Measurements from ENCODE around the gene ME3.

ME3 gene

GRCh38 chr11:86692317-86692716 is 19.9 kb upstream of the ME3 start:
- Histone ChIP-seq H3K27me3 (replicated peaks) (no peaks in the 10 kb centered on the region), H3K27ac (peak overlapping the region; percentile 4), H3K4me3 (ENCODE audit: low read depth, low read length) (no peak overlapping the region), H3K36me3 (replicated peaks) (no peaks in the 10 kb centered on the region)
- no peak for TF ChIP-seq CTCF (IDR thresholded peaks at IDR 0.05; ENCODE audit: low read depth, low read length, missing control alignments)
- DNase-seq: no peak
- in situ Hi-C loops (cut with HindIII; ENCODE audit: low pct_ligation_motif_present, low sequenced_read_pairs): no loop called here

- no peaks in the 10 kb centered on the region for H3K27me3 ChIP-seq (replicated peaks)
- H3K27ac ChIP-seq: peak overlapping the region; percentile 71
- no peak for TF ChIP-seq CTCF (IDR thresholded peaks at IDR 0.05; ENCODE audit: low read depth, low read length, missing control alignments)
- no peaks in the 10 kb centered on the region for H3K36me3 ChIP-seq (replicated peaks)
- in situ Hi-C loops (cut with HindIII; ENCODE audit: low pct_ligation_motif_present, low sequenced_read_pairs): no loop called here
- no peak overlapping the region for H3K4me3 ChIP-seq (ENCODE audit: low read depth, low read length)
- DNase-seq: peak; percentile 81
Observed at GRCh38 chr11:86688398-86689179, 16.2 kb upstream of the ME3 start.

- DNase-seq: no peak
- in situ Hi-C loops (cut with HindIII; ENCODE audit: low pct_ligation_motif_present, low sequenced_read_pairs): no loop called here
- Histone ChIP-seq H3K4me3 (ENCODE audit: low read depth, low read length) (no peak overlapping the region), H3K27me3 (replicated peaks) (no peaks in the 10 kb centered on the region), H3K27ac (peak overlapping the region; percentile 71), H3K36me3 (replicated peaks) (no peaks in the 10 kb centered on the region)
- no peak for TF ChIP-seq CTCF (IDR thresholded peaks at IDR 0.05; ENCODE audit: low read depth, low read length, missing control alignments)
Observed at GRCh38 chr11:86687185-86687778, 14.9 kb upstream of the ME3 start.

GRCh38 chr11:86686531-86686930 is 14.1 kb upstream of the ME3 start:
- DNase-seq: no peak
- Histone ChIP-seq H3K27ac (no peak overlapping the region), H3K36me3 (replicated peaks) (no peaks in the 10 kb centered on the region), H3K27me3 (replicated peaks) (no peaks in the 10 kb centered on the region), H3K4me3 (ENCODE audit: low read depth, low read length) (no peak overlapping the region)
- TF ChIP-seq CTCF (IDR thresholded peaks at IDR 0.05; ENCODE audit: low read depth, low read length, missing control alignments): no peak
- in situ Hi-C loops (cut with HindIII; ENCODE audit: low pct_ligation_motif_present, low sequenced_read_pairs): no loop called here

GRCh38 chr11:86681483-86681756 is 9.0 kb upstream of the ME3 start:
- in situ Hi-C loops (cut with HindIII; ENCODE audit: low pct_ligation_motif_present, low sequenced_read_pairs): no loop called here
- Histone ChIP-seq H3K27ac (no peak overlapping the region), H3K4me3 (ENCODE audit: low read depth, low read length) (no peak overlapping the region), H3K36me3 (replicated peaks) (no peaks in the 10 kb centered on the region), H3K27me3 (replicated peaks) (no peaks in the 10 kb centered on the region)
- no peak for DNase-seq
- no peak for TF ChIP-seq CTCF (IDR thresholded peaks at IDR 0.05; ENCODE audit: low read depth, low read length, missing control alignments)

Data from brain microvascular endothelial cell (primary cell).